NK-92 (cell line): ENCODE results near the gene PRKG1.

Experiments
- DNase-seq: peaks from one replicate; lab custom pipeline; 2025; ENCODE audit not compliant: unreplicated experiment; lab: John Stamatoyannopoulos, UW

PRKG1 gene

DNA sequence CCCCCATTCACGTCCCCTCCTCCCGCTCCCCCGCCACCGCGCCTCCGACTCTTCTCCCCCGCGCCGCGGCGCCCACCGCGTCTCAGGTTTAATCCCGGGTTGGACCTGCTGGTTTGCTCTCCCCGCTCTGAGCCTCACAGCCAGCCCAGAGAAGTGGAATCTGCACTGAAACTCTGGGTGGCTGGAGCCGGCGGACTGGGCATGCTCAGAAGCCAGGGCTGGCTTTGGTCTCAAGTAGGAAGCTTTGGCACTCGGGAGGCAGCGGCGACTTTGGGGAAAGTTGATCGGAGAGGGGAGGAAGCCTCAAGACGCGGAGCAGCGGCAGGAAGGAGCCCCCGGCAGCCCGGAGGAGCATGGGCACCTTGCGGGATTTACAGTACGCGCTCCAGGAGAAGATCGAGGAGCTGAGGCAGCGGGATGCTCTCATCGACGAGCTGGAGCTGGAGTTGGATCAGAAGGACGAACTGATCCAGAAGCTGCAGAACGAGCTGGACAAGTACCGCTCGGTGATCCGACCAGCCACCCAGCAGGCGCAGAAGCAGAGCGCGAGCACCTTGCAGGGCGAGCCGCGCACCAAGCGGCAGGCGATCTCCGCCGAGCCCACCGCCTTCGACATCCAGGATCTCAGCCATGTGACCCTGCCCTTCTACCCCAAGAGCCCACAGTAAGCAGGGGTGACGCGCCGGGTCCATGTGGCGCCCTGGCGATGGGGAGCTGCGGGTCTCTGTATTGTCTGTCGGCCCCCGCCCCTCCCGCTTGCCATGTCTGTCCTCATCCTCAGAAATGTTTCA lies at the start of gene PRKG1:
Gene PRKG1, plus strand, starts transcription at position 250 of the 791 bp plus-strand sequence.
- DNase-seq, result no peak

DNA sequence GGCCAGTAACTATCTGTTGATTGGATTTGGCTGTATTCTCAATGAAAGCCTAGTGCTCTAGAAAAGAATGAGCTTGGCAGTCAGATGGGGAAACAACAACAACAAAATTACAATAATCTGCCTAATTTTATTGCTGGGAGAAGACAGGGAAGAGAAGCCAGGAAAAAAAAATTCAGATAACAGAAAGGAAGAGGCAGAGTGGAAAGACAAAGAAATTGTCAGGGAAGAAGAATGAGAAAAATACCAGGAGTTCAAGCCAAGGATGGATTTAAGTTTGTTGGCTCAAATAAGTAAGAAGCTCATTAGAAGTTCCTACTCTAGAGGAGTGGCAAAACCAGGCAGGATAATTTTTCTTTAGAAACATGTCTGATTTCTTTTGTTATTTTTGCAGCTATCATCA lies 45.9 kb upstream of the PRKG1 start:
- no peak for DNase-seq

DNA sequence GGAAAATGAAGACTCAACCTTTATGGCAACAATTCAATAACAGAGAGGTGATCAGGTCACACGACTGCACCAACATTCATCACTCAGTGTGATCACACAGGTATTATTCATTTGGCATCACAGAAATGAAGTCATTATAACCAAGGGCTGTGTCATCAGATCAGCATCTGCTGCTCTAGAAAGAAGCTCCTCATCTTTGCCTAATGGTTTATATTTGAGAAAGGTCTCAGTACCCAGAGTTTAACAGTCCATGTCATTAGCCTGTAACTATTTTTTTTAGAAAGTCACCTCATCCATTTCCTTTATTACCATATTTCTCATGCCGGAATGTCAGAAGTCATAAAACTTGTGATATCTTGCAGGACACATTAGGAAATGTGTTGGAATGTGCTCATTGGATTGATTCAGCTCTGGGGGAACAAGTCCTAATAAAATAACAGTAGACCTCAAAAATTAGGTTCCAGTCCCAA lies 45.1 kb upstream of the PRKG1 start:
- no peak for DNase-seq

- DNase-seq, result no peak
Observed at GRCh38 chr10:51030480-51030879, 43.8 kb upstream of the PRKG1 start.

- DNase-seq, result no peak
Observed at GRCh38 chr10:51031950-51032349, 42.3 kb upstream of the PRKG1 start.

- no peak for DNase-seq
Observed at GRCh38 chr10:51034769-51035168, 39.5 kb upstream of the PRKG1 start.

DNA sequence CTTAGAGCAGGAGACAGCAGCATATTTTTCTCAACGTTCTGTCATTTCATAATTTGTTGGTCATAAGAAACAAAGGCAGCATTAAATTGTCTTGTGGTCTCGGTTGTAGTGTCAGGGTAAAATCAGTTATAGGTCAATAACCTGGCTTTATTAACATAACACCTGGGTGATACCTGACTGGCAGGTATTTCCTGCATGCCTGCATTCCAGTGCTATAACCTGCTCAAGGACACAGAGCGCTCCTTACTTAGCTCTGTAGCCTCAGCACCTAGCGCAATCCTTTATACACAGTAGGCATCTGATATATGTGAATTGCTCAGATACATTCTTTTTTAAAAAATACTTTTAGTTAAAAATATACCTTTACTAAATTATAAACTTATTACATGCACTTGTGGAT lies 38.9 kb upstream of the PRKG1 start:
- DNase-seq, result no peak

GRCh38 chr10:51045871-51046270 lies 28.4 kb upstream of the PRKG1 start:
- no peak for DNase-seq

DNA sequence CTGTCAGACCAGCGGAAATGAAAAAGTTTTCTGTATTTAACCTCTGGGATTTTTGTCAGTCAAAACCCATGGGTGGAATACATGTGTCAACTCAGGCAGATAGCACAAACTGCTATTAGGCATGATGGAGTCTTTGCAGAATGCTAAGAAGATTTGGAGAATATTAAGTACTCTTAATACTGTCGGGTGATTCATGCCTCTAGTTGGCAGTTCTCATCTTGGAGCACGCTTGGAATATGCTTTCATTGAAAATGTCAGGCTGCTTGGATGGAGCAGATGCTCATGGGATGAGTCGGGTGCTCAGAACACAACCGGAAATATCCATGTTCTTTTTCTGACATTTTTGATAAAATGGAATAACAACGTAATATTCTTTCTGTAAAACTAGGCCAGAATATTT lies 27.6 kb upstream of the PRKG1 start:
- DNase-seq, result no peak

- DNase-seq, result no peak
Observed at GRCh38 chr10:51047857-51048256, 26.4 kb upstream of the PRKG1 start.

DNA sequence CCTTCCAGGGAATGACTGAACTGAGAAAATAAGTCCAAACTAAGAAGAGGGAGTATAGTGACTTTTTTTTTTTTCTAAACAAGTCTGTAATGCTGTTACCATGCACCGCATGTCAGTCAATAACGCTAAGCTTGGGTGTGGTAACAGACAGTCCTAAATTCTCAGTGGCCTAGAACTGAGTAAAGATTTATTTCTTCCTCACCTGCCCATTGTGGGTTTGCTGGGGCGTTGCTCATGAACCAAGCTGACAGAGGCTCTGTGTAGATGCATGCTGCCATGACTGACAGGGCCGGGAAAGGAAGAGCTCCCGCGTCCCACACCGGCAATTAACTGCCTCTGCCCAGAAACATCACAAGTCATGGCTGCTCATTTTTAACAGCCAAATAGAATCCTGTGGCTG lies 25.5 kb upstream of the PRKG1 start:
- no peak for DNase-seq

- no peak for DNase-seq
Observed at GRCh38 chr10:51052163-51052562, 22.1 kb upstream of the PRKG1 start.

- DNase-seq, result no peak
Observed at GRCh38 chr10:51057925-51058324, 16.4 kb upstream of the PRKG1 start.

DNA sequence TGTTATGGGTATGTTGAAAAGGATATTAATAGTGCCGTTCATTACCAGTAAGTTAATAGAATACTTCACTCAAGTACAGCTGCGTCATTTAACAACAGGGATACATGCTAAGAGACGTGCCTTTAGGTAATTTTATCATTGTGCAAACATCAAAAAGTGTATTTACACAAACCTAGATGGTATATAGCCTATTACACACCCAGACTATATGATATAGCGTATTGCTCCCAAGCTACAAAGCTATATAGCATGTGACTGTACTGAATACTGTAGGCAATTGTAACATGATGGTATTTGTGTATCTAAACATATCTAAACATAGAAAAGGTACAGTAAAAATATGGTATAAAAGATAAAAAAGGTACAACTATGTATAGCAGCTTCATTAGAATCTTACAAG lies 11.1 kb upstream of the PRKG1 start:
- no peak for DNase-seq

GRCh38 chr10:51063659-51064535 lies 10.4 kb upstream of the PRKG1 start:
- no peak for DNase-seq

GRCh38 chr10:51066231-51066630 lies 8.1 kb upstream of the PRKG1 start:
- DNase-seq, result no peak

DNA sequence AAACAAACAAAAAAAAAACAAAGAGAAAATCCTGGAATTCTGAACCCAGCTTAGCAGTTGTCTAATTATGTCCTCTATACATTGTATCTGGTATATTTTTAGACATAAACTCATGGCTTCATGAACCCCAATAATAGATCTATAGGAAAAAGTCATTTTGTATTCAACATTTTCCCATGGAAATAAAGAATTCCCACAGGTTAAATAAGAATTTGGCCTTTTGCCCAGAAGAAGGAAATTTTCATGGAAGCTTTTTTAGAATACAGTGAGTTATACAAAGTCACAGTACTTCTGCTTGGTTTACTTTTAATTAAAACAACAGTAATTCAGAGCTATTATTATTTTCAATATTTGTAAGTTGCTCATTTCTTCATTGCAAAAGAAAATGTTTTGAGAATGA lies 2.1 kb upstream of the PRKG1 start:
- DNase-seq, result no peak

- no peak for DNase-seq
Observed at GRCh38 chr10:51072921-51073434, 1.3 kb upstream of the PRKG1 start.

DNA sequence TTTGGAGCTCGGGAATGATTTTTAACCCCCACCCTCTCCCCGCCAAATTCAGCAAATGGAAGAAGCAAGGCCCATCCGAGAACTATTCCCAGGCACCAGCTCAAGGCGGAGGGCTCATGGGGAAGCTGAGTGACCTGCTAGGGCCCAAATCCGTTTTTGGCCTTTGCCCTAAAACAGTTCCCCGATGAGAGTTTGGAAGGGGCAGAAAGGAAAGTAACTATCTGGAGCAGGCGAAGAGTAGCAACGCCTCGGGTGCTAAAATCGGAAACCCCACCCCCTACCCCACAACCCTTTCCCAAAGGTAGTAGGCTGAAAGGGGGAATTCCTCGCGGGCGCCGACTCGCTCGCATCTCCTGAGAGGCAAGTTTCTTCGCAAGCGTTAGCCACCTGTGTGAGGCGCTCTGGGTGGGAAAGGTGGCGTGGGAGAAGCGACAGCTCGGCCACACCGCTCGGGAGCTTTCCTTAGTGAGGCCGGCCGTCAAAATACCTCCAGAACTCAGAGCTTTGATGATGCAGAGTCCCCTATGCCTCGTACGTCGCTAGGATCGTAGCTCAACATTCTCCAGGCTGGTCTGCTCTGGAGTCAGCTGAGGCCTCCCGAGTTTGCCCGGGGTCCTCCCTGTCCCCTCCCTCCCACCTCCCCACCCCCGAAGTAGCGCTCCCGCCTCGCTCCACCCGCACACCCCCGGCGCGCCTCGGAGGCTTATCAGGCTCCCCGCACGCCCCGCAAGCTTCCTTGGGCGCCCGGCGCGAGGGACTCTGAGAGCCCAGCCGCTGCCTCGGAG lies 642 bp upstream of the PRKG1 start:
- DNase-seq, result no peak

- no peak for DNase-seq
Observed at GRCh38 chr10:51075043-51075872, 971 bp downstream of the PRKG1 start.
